ENCODE measurements around the gene RPL21.

- TF ChIP-seq CTCF (IDR thresholded peaks at IDR 0.05): no peak
- TF ChIP-seq POLR2A (IDR thresholded peaks at IDR 0.05): no peak
These were observed 12.8 kb downstream of the RPL21 start for GRCh38 chr13:27264181-27264580.

Data from right lobe of liver (tissue), 4 donors.